IMR-90 (cell line): Measurements from ENCODE around the gene VTN. TPM values are rescaled to one million over a fixed set of nuclear protein-coding genes. Genes with fewer than 3 reads are reported as not detected.

Experiments
- MAZ ChIP-seq: IDR thresholded peaks from 2 replicates; pipeline ENCODE4 v1.6.1; 2012; ENCODE audit warnings: low read depth, mild to moderate bottlenecking, low read length, improper control_type of control experiment, moderate library complexity, borderline replicate concordance
- POLR2A ChIP-seq: IDR thresholded peaks from 2 replicates; pipeline ENCODE4 v1.6.1; 2012; ENCODE audit warnings: mild to moderate bottlenecking, low read depth, low read length
- SMC3 ChIP-seq: fragments of 150-350 bp; IDR thresholded peaks from 2 replicates; pipeline ENCODE4 v1.6.1; 2016; ENCODE audit warnings: low read depth, mild to moderate bottlenecking, antibody characterized with exemption, low read length, moderate library complexity
- microRNA-seq, 2 experiments: library from miRNA; stranded (forward) in 1 of 2; unstranded in 1 of 2; fragments of 10-50 nt in 1 of 2; fragments of <30 nt in 1 of 2; gene quantifications in 1 of 2; microRNA quantifications in 1 of 2; one replicate each; pipeline versions ENCODE3 to v1.1.0; 2013 to 2020; ENCODE audit not compliant: insufficient read depth in 1 of 2, insufficient read length in 1 of 2, unreplicated experiment in 1 of 2
- polyA plus RNA-seq, 3 experiments: library from polyadenylated mRNA; depleted of rRNA; stranded (reverse); fragments of >200 nt; gene quantifications; 2 replicates each; pipeline ENCODE4 v1.2.3, GENCODE V29; 2012; ENCODE audit warnings: low replicate concordance in 1 of 3
- total RNA-seq: library from RNA; depleted of rRNA; stranded (reverse); fragments of >200 nt; gene quantifications from 2 replicates; pipeline ENCODE4 v1.2.3, GENCODE V29; 2012; rRNA removed

VTN gene
- total and polyA plus RNA-seq, 2 of the 4 experiments (the other 2 are of a cell fraction), result 0.18 to 1.0 TPM

GRCh38 chr17:28317966-28318758, 51.9 kb downstream of the VTN start (continued):
- TF ChIP-seq MAZ (no peak), SMC3 (no peak), POLR2A (no peak)

Small RNA genes lying within 50 kb of the gene (microRNA-seq; reads per million reads assigned to microRNA genes)
- not detected for gene MIR4723 (ENCODE audit: unreplicated experiment)

Other genes with a start within 250 kb of the VTN start
- gene TMEM97, start 51.1 kb downstream of the VTN start, total RNA-seq, result 21.3 and 23.1 TPM in 2 replicates
- gene TMEM97, start 51.1 kb downstream of the VTN start, polyA plus RNA-seq (2012; rRNA removed), result 10.4 and 12.3 TPM in 2 replicates
- gene IFT20, start 34.8 kb downstream of the VTN start, total RNA-seq, result 25.5 and 37.8 TPM in 2 replicates
- 40.0 and 46.3 TPM in 2 replicates for gene IFT20, start 34.8 kb downstream of the VTN start, polyA plus RNA-seq (2012; rRNA removed)
- 45.3 and 49.1 TPM in 2 replicates for gene TNFAIP1, start 34.5 kb downstream of the VTN start, total RNA-seq
- 62.9 and 75.9 TPM in 2 replicates for gene TNFAIP1, start 34.5 kb downstream of the VTN start, polyA plus RNA-seq (2012; rRNA removed)
- 58.3 and 66.7 TPM in 2 replicates for gene POLDIP2, start 12.8 kb downstream of the VTN start, total RNA-seq
- 72.0 and 77.8 TPM in 2 replicates for gene POLDIP2, start 12.8 kb downstream of the VTN start, polyA plus RNA-seq (2012; rRNA removed)
- gene SEBOX, start 5.1 kb downstream of the VTN start, total RNA-seq, result not detected in 2 replicates
- gene SEBOX, start 5.1 kb downstream of the VTN start, polyA plus RNA-seq (2012; rRNA removed), result not detected in 2 replicates
- gene SARM1, start 1.4 kb upstream of the VTN start, total RNA-seq, result 2.5 and 3.4 TPM in 2 replicates
- gene SARM1, start 1.4 kb upstream of the VTN start, polyA plus RNA-seq (2012; rRNA removed), result 10.3 and 11.4 TPM in 2 replicates
- 2.7 and 2.8 TPM in 2 replicates for gene SLC46A1, start 35.9 kb upstream of the VTN start, total RNA-seq
- gene SLC46A1, start 35.9 kb upstream of the VTN start, polyA plus RNA-seq (2012; rRNA removed), result 3.9 and 4.0 TPM in 2 replicates
- not detected in 2 replicates for gene SLC13A2, start 103.3 kb upstream of the VTN start, total RNA-seq
- not detected in 2 replicates for gene SLC13A2, start 103.3 kb upstream of the VTN start, polyA plus RNA-seq (2012; rRNA removed)
- gene FOXN1, start 136.0 kb upstream of the VTN start, total RNA-seq, result not detected in 2 replicates
- gene FOXN1, start 136.0 kb upstream of the VTN start, polyA plus RNA-seq (2012; rRNA removed), result not detected in 2 replicates
- 21.7 and 22.4 TPM in 2 replicates for gene UNC119, start 182.3 kb upstream of the VTN start, total RNA-seq
- gene UNC119, start 182.3 kb upstream of the VTN start, polyA plus RNA-seq (2012; rRNA removed), result 57.4 and 63.2 TPM in 2 replicates
- gene PIGS, start 201.2 kb upstream of the VTN start, total RNA-seq, result 27.5 and 28.7 TPM in 2 replicates
- 77.9 and 78.9 TPM in 2 replicates for gene PIGS, start 201.2 kb upstream of the VTN start, polyA plus RNA-seq (2012; rRNA removed)
- 46.1 and 47.0 TPM in 2 replicates for gene ALDOC, start 206.6 kb upstream of the VTN start, total RNA-seq
- gene ALDOC, start 206.6 kb upstream of the VTN start, polyA plus RNA-seq (2012; rRNA removed), result 62.6 and 69.7 TPM in 2 replicates
- gene SPAG5, start 228.7 kb upstream of the VTN start, total RNA-seq, result 55.5 and 60.8 TPM in 2 replicates
- gene SPAG5, start 228.7 kb upstream of the VTN start, polyA plus RNA-seq (2012; rRNA removed), result 40.3 and 47.3 TPM in 2 replicates
- 2.2 and 2.8 TPM in 2 replicates for gene RSKR, start 243.9 kb upstream of the VTN start, total RNA-seq
- 5.9 and 6.8 TPM in 2 replicates for gene RSKR, start 243.9 kb upstream of the VTN start, polyA plus RNA-seq (2012; rRNA removed)